Measurements from ENCODE around the gene DUS1L.

The DUS1L gene

DNA sequence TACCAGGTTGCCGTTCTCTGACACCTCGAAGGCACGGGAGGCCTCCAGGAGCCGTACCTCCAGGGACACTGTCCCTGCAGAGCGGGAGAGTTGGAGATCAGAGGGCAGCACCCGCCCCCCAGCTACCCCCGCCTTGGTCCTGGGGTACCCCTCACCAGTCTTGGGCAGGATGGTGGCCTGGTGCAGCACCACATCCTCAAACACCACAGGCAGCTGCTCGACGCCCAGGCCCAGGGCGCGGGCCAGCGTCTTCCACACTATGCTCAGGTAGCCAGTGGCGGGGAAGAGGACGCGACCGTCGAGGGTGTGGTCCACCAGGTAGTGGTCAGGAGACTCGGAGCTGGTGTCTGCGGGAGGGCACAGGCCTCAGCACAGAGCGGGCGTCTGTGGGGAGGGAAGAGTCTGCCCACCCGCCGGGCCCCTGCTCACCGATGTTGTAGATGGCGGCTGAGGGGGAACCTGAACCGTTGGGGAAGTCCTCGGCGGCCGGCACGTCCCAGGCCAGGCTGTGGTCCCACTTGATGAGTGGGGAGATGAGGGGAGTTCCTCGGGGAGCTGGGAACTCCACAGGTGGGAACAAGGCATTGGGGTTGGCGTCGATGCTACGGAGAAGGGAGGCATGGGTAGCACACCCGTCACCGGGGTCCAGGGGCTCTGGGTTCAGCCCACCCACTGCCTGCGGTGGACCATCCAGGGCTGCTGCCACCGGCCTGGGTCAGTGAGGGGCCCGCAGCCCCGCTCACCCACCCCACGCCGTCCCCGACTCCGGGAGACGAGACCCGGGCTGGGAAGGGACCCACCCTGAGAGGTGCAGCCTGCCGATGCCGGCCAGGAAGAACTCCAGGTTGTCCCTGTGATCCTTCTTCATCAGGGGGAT, 22.6 kb upstream of the DUS1L start:
- DNase-seq: no peak

DNA sequence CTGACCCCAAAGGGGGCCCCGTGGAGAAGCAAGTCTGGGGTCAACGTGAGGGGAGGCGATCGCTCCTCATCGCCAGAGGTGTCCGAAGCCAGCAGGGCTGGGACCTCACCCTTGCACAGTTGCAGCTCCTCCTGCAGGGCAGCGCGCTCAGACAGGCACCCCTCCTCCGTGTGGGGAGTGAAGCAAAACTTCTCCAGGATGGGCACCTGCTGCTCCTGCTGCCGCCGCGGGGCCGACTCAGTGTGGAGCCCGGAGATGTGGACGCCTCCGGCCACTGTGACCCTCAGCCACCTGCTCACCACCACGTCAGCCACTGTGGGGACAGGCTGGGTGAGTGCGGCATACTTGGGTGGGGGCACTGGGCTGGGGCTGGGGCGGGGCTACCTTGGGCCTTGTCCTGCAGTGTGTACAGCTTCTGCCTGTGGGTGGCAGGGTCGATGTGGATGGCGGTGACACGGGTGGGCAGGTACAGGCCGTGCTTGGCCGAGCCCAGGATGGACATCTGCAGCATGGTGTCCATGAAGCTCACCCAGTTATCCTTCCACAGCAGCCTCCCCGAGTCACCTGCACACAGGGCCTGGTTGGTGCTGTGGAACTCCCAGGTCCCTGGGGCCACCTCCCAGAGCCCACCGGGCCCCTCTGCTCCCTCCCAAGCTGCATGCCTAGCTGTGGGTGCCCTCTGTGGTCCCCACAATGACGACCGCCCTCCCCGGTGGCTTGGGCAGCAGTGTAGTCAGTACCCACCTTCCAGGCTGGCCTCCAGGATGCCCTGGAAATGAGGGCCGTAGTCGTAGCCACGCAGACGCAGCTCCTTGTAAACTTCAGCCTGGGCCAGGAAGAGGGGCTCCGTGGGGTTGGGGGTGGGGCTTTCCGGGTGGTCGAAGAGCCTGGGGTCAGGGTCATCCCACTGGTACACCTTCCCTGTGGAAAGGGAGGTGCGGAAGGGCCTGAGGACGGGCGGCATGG, 21.6 kb upstream of the DUS1L start:
- DNase-seq: no peak

DNA sequence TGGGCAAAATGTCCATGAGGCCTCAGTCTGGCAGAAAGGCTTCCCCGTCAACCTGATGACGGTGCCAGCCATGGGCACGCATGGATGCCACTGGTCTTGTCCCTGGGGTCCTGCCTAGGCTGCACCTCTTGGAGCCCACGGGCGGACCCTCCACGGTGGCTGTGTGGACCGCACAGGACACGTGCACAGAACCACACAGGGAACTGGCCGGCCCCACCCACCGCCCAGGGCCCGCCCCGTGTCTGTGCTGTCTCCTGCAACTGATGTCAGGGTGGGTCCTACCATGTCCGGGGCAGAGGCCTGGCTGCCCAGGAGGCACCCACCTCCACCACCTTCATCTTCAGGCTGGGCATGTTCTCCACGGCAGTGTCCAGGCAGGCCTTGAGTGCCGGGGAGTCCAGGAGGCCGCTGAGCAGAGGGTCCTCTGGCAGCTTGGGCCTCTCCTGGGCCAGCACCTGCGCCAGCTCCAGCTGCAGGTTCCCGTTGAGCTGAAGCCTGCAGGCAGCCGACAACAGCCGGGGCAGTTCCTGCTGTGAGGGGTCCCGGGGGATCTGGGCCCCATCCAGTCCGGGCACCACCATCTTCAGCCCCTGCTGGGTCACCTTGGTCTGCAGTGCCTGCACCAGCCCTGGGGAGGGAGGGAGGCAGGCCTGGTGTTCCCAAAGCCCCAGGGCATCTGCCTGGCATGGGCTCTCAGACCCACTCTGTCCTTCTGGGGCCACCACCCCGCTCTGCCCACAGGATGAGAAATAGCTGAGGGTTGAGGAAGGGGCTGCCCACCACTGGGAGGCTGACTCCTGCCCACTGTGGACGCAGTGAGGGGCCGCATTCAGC, 20.5 kb upstream of the DUS1L start:
- DNase-seq: no peak

DNA sequence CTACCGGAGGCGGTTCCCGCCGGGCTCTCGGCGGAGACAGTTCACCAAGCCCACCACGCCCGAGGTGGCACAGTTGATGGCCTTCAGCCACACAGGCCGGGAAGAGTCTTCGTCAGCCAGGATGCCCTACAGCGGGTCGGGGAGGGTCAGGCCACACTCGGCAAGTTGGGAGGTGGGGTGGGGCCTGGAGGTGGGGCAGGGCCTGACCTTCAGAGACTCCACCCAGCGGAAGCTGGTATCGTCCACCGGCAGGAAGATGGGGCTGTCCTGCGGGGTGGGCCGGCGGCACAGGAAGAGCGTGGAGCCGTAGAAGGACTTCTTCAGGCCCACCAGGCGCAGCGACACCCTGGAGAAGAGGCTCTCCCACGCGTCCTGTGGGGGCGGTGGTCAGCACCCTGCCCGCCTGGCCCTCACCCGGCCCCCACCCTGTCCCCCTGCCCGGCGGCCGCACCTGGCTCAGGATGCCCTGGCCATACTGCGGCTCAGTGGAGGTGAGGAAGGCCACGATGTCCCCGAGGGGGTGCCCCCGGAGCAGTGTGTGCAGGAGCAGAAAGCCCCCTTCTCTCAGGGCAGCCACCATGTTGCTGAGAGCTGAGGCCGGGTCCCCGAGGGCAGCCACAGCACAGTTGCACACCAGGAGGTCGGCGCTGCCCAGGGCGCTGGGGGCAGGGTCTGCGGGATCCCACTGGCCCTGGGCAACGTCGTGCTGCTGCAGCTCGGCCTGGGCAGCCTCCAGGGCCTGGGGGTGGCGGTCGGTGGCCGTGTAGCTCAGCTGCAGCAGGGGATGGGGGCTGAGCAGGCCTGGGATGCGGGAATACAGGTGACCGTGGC, 19.6 kb upstream of the DUS1L start:
- no peak for DNase-seq

DNA sequence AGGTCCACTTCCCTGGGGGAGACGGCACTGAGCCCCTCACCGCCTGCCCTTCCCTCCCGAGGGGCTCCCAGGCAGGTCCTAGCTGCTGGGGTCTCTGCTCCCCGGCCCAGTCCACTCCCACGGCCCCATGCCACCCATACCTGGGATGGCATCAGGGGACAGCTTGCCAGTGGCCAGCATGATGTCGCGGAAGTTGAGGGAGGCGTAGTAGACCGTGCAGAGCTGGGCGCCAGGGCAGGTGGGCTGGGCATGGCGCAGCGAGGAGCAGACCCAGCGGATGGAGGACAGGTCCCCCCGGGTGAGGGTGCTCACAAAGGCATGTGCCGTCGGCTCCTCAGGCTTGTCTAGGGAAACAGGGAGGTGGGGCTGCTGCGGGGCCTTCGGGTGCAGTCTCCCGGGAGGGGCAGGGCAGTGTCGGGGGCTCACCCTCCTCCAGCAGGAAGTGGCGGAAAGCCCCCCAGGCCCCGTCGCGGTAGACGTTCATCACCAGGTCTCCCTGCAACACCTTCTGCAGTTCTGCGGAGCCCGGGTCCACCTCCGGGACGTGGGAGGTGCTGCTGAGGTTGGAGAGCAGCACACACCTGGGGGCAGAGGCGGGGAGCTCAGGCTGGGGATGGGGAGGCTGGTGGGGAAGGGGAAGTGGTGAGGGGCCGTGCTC, 18.9 kb upstream of the DUS1L start:
- no peak for DNase-seq

DNA sequence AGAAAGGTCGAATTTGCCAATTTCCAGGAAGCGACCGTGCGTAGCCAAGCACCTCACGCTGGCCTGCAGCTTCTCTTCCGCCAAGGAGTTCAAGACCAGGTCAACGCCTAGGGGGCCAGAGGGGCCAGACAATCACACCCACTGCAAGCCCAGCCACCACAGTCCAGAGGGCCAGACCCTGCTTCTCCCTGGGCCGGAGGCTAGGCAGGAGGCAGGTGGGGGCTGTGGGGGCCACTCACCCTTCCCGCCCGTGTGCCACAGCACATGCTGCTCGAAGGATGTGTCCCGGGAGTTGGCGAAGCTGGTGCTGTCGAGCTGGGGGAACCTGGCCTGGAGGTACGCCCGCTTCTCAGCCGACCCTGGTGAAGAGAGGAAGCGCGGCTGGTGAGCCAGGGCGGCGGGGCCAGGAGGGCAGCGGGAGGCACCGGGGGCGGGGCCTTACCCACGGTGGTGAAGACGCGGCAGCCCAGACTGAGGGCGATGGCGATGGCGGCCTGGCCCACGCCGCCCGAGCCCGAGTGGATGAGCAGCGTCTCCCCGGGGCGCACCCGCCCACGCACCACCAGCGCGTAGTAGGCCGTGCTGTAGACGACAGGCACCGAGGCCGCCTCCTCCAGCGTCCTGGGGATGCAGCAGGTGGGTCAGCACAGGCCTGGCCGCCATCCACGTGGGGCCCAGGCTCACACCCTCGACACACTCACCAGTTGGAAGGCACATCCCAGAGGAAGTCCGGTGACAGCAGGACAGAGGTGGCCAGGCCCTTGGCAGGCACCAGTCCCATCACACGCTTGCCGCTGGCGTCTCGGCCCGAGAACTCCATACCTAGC, 18.1 kb upstream of the DUS1L start:
- no peak for DNase-seq

DNA sequence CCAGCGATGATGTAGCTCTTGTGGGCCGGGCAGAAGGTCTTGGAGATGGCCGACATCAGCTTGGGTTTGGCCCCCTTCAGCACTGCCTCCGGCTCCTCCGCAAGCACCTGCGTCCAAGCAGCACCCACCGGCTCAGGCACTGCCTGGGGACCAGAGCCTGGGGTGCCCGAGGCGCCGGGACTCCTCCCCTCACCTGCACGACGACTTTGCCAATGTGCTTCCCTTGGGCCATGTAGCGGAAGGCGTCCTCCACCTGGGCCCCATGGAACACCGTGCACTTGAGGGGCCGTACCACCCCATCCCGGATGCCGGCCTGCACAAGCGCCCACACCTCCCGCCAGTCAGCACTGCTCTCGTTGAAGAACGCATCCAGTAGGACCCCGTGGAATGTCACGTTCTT, 17.4 kb upstream of the DUS1L start:
- no peak for DNase-seq

DNA sequence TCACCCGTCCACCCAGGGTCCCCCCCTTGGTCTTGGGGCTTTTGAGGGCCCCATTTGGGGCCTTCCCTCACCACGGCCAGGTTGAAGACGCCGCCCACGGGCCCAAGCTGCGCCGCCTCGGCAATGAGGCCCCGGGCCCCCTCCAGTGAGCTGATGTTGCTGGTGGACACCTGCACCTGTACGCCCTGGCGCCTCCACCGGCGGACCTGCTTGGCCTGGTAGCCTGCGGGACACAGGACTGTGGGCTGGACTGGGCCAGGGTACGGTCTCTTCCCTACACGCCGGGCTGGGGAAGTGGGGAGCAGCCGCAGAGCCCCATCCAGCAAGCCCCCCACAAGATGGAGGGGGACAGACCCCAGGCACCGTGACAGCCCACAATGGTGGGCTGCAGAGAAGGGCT, 16.9 kb upstream of the DUS1L start:
- no peak for DNase-seq

DNA sequence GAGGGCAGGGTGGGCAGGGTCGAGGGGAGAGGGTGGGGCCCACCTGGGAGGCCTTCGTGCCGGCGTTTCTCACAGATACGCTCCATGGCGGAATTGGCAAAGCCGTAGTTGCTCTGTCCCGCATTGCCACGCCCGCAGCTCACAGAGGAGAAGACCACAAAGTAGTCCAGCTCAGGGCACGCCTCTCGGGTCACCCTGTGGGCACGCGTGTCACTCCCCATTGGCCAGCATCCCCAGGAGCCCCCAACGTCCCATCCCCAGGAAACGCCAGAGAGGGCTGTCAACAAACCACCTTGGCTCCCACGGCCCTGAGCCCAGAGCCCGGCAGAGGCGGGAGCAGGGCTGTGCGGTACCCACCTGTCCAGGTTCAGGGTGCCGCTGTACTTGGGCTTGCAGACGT, 16.4 kb upstream of the DUS1L start:
- DNase-seq: no peak

DNA sequence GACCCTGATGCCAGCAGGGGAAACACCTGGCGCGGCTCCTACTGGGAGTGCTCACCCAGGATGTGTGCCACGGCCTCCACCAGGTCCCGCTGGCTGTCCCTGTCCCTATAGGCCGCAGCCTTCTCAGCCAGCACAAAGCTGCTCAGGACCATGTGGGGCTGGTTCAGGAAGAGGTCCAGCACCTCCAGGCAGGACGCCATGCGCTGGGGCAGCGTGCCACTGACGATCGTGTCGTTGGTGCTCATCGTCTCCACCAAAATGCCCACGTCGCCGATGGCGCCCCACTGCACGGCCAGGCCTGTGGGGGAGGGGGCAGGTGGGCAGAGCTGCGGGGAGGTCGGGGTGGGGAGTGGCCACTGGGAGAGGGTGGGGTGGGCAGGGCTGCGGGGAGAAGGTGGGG, 15.9 kb upstream of the DUS1L start:
- DNase-seq: no peak

DNA sequence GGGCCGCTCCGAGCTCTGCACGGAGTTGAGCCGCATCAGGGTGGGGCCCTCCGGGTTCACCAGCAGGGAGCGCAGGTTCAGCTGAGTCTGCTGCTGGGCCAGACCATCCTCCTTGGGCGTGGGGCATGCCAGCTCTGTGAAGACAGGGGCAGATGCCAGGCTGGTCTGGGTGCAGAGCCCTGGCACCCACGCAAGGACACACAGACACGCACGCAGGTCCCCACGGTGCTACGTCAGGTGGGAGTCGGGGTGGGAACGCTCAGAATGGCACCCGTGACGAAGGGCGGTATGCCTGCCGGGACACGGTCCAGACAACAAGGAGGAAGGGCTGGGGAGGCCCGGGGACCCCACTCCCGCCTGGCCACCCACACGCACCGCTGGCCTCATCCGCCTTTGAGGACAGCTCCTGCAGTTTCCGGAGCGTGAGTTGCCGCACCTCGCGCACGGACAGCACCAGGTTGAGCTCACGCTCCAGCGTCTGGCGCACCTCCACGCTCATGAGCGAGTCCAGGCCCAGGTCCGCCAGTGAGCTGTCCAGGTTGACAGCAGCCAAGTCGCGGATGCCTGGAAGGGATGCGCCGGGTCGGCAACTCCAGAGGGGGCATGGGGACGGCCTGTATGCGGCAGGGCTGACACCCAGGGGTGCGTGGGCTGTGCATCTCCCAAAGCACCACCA, 15.3 kb upstream of the DUS1L start:
- DNase-seq: no peak

DNA sequence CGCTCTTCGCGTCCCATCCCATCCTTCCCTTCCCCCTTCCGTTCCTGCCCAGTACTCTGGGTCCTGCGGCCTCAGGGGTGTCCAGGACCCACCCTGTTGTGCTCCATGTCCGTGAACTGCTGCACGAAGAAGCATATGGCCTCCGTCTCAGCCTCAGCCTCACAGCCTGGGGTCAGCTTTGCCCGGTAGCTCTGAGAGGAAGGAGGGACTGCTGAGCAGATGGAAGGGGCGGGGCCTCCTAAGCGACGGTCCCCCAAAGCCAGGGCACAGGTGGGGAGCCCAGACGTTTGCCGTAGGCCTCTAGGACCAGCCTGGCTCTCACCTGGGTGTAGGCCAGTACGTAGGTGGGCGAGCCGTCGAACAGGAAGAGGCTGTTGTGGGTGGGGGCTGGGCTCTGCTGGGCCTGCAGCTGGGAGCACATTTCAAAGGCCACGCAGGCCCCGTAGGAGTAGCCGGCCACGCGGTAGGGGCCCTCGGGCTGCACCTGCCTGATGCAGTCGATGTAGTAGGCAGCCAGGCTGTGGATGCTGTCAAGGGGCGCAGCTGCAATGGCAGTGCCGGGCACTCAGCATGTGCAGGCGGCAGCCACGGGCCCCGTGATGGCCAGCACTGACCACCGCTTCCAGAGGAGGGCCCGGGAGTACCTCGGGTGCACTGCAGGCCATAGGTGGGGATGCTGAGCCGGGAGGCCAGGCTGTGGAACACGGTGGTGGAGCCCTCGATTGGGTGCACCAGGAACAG, 14.6 kb upstream of the DUS1L start:
- no peak for DNase-seq

DNA sequence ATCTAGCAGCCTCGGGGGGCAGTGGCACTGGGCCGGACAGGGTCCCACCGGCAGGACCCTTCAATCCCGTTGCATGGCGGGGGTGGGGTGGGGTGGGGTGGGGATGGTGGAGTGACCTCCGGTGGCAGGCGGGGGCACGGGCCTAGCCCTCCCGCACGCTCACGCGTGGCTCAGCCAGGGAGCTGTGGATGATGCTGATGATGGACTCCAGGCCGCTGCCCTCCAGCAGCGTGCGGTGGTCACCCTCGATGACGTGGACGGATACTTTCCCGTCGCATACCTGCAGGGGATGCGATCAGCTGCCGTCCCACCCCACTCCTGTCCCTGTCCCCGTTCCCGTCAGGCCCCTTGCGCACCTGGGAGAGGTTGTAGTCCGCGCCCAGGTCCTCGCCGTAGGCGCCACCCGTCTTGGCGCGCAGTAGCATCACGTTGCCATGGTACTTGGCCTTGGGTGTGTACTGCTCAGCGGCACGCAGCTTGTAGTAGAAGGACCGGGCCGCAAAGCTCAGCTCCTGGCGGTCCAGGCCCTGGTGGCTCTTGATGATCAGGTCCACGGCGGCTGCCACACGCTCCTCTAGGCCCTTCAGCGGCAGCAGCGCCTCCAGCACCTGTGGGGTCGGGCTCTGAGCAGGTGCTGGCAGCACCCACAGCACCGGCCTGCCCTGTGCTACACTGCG, 13.5 kb upstream of the DUS1L start:
- DNase-seq: no peak

DNA sequence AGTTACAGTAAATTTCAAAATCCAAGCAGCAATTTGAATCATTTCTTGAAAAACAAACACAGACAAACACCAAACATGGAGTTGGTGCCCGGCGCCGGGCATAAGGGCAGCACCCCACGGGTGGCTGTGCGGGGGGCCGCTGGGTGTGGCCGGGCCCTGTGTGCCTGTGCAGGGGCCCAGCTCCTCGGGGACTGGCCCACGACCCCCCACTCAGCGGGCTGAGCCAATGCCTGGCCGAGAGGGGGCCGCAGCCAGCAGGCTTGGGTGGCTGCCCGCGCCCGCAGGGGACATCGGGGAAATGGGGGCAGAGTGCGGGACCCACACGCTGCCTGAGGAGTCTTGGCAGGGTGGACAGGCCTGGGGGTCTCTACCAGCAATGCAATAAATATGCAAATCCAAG, 12.8 kb upstream of the DUS1L start:
- DNase-seq: no peak

DNA sequence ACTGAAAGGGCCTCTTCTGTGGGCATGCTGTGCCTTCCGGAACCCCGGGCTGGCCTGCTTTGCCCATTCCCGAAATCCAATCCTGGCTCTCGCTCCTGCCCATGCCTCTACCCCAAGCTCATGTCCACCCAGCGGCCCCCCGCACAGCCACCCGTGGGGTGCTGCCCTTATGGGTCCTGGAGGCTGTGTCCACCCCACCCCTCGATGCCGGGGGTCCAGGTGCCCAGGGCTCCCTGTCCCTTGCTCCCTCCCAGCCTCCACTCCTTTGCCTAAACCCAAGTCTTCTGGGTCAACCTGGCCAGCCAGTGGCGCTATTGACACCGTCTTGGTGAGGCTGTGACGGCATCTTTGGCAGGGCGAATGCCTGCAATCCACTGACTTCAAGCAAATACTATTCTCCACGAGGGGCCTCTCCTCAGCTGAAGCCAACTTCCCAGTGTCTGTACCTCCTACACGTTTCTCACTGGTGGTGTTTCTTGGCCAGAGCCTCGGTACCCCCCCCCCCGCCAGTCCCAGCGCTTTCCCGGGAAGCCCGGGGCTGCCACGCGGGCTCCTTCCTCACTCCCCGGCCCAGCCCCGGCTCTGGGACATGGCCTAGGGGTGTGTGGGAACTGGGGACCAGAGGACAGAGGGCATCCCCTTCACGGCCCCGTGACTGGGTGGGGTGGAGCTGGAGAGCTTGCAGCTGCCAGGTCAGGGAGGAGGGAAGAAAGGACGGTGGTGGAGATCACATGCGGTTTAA, 12.2 kb upstream of the DUS1L start:
- no peak for DNase-seq

DNA sequence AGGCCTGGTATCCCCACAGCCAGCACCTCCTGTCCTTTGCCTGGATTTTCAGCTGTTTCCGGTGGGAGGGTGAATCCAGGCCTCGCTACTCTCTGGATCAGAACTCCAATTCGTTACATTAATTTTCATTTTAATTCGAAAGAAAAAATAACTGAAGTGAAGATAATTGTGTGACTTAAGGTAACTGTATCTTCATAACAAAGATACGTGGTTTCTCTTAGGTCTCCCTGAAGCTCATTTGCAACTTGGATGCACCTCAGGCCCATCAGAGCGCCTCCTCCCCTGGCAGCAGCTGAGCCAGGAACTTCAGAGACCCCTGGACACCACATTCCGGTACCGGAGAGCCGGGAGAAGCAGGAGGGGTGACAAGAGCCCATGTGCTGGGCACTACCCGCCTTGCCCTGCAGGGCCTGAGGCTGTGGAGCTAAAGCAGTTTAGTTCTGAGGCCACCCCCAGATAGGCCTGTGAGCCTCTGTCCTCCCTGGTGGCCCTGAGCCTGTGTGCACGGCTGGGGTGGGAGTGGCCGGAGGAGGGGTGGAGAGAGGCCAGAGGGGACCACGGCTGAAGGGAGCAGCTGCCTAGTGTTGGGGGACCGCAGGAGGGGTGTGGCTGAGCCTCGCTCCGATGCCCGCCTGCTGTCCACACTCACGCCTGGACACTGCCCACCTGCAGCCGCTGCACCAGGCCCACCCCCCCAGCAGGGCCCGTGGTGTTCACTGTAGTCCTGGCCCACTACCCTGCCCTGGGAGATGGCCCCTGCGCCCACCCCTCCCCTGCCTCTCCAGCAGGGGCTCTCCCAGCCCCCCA, 11.4 kb upstream of the DUS1L start:
- no peak for DNase-seq

Measured in fibroblast of skin of scalp (primary cell).